T follicular helper cell (primary cell): ENCODE data around the gene ZNF804B.

Source experiments
- DNase-seq: peaks from one replicate; pipeline ENCODE4 v3.0.0-alpha.2; 2020; ENCODE audit warnings: low read depth

The ZNF804B gene

GRCh38 chr7:88835147-88835728, 75.7 kb downstream of the ZNF804B start:
- no peak for DNase-seq

- DNase-seq, result no peak
Observed at GRCh38 chr7:88842201-88842600, 82.7 kb downstream of the ZNF804B start.

GRCh38 chr7:88845091-88845490, 85.6 kb downstream of the ZNF804B start:
- no peak for DNase-seq

- DNase-seq, result no peak
Observed at GRCh38 chr7:88851220-88851619, 91.7 kb downstream of the ZNF804B start.

- no peak for DNase-seq
Observed at GRCh38 chr7:88859288-88859687, 99.8 kb downstream of the ZNF804B start.

GRCh38 chr7:88866265-88866863, 106.9 kb downstream of the ZNF804B start:
- DNase-seq, result no peak

GRCh38 chr7:88867158-88867557, 107.7 kb downstream of the ZNF804B start:
- no peak for DNase-seq

GRCh38 chr7:88868456-88868855, 109.0 kb downstream of the ZNF804B start:
- no peak for DNase-seq

- DNase-seq, result no peak
Observed at GRCh38 chr7:88881136-88881535, 121.6 kb downstream of the ZNF804B start.

- DNase-seq, result no peak
Observed at GRCh38 chr7:88885131-88885530, 125.6 kb downstream of the ZNF804B start.

- no peak for DNase-seq
Observed at GRCh38 chr7:88888684-88889083, 129.2 kb downstream of the ZNF804B start.

- DNase-seq, result no peak
Observed at GRCh38 chr7:88910516-88910915, 151.0 kb downstream of the ZNF804B start.

GRCh38 chr7:88912852-88913251, 153.4 kb downstream of the ZNF804B start:
- no peak for DNase-seq

- no peak for DNase-seq
Observed at GRCh38 chr7:88915615-88916014, 156.1 kb downstream of the ZNF804B start.

- DNase-seq, result no peak
Observed at GRCh38 chr7:88919478-88920131, 160.1 kb downstream of the ZNF804B start.

GRCh38 chr7:88922944-88923343, 163.4 kb downstream of the ZNF804B start:
- no peak for DNase-seq

GRCh38 chr7:88928276-88928675, 168.8 kb downstream of the ZNF804B start:
- no peak for DNase-seq

GRCh38 chr7:88929719-88930118, 170.2 kb downstream of the ZNF804B start:
- DNase-seq, result no peak

- DNase-seq, result no peak
Observed at GRCh38 chr7:88933285-88933684, 173.8 kb downstream of the ZNF804B start.

- DNase-seq, result no peak
Observed at GRCh38 chr7:88942815-88943501, 183.5 kb downstream of the ZNF804B start.

- no peak for DNase-seq
Observed at GRCh38 chr7:88951826-88952225, 192.3 kb downstream of the ZNF804B start.

GRCh38 chr7:88964418-88964817, 204.9 kb downstream of the ZNF804B start:
- no peak for DNase-seq

- DNase-seq, result no peak
Observed at GRCh38 chr7:88965371-88965770, 205.9 kb downstream of the ZNF804B start.
